GM19193 (cell line): ENCODE data around the gene RIGI.

Experiments used
- POLR2A ChIP-seq: IDR thresholded peaks from 4 replicates; pipeline ENCODE4 v1.6.1; 2011; ENCODE audit not compliant: insufficient read depth, insufficient read length; ENCODE audit errors: extremely low read depth

The RIGI gene

DNA sequence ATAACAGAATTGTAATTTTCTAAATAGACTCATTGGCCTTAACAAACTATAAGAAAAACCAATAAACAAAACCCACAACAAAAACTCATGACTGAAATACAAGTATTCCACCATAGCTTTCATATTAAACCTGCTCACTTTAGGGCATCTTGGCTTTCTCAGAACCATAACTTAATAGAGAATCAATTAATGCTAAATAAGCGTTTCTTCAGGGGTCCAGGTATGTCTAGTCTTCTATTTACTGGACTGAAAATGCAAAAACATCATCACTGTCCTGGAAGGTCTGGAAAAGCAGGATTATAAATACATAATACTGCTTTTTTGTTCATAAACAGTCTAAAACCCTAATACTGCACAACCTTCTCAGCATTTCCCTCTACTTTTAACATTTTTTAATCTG, 19.9 kb upstream of the RIGI start:
- TF ChIP-seq POLR2A: no peak

DNA sequence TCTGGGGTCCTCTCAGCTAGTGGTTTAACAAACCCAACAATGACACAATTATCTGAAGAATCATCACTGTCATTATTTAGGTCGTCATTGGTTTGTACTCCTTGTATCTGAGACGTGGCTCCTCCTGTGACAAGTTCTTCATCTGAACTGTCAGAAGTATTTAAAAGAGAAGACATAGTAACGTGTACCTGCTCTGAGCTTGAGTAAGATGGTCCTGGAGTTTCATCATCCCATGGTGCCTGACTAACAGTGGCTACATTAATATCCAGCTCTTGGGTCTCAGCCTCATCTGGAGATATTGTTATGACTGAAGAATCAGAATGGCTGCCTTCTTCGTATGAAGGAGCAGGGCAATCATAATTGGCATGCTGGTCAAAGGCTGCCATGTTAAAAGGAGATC, 17.1 kb upstream of the RIGI start:
- TF ChIP-seq POLR2A: no peak

DNA sequence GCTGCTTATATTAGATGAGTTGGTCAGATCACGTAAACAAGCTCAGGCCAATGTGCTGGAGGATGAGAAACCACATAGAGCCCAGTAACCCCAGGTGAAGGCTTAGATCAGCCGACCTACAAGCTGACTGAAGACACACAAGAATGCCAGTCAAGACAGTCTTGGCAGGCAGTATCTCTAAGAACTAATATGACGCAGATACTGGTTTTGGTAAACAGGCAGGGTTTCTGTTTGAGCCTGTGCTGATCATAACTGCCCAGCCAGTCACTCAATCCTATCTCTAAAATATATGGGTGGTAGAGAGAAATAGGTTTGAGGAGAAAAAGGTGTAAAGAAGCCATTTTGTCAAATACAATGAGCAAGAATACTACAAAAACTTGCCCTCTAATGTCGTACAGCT, 7.8 kb upstream of the RIGI start:
- no peak for TF ChIP-seq POLR2A

GRCh38 chr9:32533336-32533735, 7.3 kb upstream of the RIGI start:
- no peak for TF ChIP-seq POLR2A

GRCh38 chr9:32526707-32527048, 682 bp upstream of the RIGI start:
- no peak for TF ChIP-seq POLR2A

GRCh38 chr9:32525709-32526030, 326 bp downstream of the RIGI start:
- no peak for TF ChIP-seq POLR2A

DNA sequence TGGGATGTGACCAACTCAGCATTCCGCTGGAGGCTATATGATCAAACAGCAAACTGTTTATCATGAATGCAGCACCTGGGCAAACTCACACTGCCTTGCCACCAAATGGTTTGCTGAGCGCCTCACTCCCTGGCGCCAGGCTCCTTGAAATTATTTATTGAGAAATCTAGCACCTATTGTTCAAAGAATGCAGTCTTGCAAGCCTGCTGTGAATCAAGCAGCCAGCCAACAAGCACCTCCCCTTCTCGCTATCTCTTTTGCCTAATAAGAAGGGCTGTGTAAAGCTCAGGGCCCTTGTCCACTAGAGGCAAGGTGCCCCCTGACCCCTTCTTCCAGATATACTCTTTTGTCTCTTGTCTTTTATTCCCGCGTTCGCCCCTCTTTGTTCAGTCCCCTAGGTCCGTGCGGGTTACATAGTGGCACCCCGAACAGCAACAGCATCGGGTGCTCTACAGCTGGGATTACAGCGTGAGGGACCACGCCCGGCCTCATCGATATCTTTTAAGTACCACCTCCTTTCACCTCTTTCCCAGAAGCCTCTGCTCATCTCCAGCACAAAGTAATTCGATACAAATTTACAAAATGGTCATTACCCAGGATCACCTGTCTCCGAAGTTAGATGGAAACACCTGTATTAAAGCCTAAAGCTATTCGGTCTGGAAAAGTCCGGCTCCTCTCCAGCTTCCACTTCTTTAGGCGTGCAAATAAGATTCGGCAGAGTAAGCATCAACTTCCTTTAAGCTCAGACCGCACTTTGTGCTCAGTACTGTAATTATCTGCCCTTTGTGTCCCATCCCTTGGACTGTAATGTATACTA, 896 bp downstream of the RIGI start:
- TF ChIP-seq POLR2A: no peak

- no peak for TF ChIP-seq POLR2A
Measured at GRCh38 chr9:32523910-32524309, 2.1 kb downstream of the RIGI start.

DNA sequence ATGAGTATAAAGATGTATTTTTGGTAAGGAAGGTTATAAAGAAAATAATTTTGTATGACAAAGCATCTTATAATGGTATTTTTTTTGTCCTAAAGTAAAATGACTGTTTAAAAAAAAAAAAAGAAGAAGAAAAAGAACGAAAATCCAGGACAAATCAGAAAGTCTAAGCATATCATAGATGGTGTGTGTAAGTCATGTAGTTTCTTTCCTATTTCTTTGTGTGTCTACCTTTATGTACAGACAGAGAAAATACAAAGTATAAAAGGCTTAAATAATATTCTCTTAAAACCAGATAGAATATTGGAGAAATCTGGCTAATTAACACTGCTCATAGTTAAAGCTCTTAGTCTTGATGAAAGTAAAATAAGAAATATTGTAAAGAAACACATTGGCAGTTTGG, 7.7 kb downstream of the RIGI start:
- TF ChIP-seq POLR2A: no peak

- TF ChIP-seq POLR2A: no peak
Measured at GRCh38 chr9:32516241-32516640, 9.8 kb downstream of the RIGI start.

DNA sequence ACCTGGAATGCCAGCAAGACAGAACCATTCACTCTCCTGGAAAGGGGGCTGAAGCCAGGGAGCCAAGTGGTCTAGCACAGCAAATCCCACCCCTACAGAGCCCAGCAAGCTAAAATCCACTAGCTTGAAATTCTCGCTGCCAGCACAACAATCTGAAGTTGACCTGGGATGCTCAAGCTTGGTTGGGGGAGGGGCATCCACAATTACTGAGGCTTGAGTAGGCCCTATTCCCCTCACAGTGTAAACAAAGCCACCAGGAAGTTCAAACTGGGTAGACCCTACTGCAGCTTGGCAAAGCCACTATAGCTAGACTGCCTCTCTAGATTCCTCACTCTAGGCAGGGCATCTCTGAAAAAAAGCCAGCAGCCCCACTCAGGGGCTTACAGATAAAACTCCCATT, 17.3 kb downstream of the RIGI start:
- no peak for TF ChIP-seq POLR2A

DNA sequence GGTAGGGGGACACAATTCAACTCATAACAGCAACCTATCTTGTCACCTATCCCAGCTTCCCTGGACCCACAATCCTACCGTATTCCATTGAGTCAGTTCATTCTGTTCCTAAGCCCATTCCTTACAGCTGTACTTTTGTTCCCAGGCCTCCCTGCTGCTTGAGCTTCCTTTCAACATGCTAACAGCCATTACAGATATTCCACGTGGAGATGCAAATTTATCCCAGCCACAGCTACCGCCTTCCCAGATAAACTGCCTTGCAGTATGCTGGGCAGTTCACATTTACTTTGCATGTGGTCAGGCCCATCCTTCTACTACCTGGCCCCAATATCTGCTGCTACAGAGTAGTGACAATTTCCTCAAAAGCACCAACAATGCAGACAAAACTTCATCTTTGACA, 23.0 kb downstream of the RIGI start:
- no peak for TF ChIP-seq POLR2A

- TF ChIP-seq POLR2A: no peak
Measured at GRCh38 chr9:32502464-32502863, 23.5 kb downstream of the RIGI start.

DNA sequence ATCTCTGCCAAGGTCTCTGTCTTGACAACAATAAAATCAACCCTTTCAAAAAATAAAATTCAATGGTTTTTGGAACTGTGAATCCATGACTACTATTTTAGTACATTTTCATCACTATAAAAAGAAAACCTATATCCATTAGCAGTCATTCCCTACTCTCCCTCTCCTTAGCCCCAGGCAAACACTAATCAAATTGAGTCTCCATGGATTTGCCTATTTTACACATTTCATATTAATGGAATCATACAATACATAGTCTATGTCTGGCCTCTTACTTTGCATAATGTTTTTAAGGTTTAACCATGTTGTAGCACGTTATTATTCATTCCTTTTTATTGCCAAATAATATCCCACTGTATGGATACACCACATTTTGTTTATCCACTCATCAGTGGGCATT, 24.1 kb downstream of the RIGI start:
- no peak for TF ChIP-seq POLR2A

GRCh38 chr9:32500768-32501167, 25.2 kb downstream of the RIGI start:
- no peak for TF ChIP-seq POLR2A

DNA sequence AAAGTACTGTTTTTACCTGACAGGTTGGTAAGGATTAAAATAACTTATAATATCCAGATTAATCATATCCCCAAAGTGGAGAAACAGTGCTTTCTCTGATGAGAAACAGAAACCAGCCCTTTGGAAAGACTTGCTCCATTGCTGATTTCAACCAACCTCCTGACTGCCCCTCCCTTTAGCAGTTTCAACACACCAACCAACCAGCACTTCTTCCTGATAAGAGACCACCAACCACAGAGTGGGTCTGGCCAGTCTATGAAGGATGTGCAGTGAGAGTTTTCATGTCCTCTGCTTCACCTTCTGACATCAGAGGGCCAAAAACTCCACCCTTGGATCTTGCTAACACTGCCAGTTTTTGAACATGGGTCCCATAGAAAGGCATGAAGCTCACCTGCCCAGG, 28.1 kb downstream of the RIGI start:
- no peak for TF ChIP-seq POLR2A

DNA sequence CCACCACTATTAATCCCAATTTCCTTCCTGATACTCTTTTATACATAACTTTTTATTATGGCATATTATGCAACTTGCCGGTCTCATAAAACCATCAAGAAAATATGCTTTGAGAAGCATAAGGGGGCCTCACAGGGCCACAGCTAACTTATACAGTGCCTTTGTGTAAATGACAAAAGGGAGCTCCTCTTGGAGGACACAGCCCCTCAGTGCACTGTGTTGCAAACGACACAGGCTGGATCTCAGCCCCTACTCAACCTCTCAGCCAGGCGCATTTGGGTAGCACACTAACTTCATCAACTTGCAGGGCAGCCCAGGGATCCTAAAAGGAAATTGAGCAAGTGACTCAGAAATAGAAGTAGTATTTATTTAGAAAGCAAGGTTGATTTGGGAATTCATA, 35.4 kb downstream of the RIGI start:
- TF ChIP-seq POLR2A: no peak
